ENCODE results near the gene SHISAL2A.
A peak's percentile ranks its signal among the peaks of the same experiment; 100 is the strongest.
"Not testable (repeated sequence)": the region's sequence is repeated elsewhere in the genome, so short reads cannot be mapped to it uniquely, and the experiment has no call there.

Gene SHISAL2A

DNA sequence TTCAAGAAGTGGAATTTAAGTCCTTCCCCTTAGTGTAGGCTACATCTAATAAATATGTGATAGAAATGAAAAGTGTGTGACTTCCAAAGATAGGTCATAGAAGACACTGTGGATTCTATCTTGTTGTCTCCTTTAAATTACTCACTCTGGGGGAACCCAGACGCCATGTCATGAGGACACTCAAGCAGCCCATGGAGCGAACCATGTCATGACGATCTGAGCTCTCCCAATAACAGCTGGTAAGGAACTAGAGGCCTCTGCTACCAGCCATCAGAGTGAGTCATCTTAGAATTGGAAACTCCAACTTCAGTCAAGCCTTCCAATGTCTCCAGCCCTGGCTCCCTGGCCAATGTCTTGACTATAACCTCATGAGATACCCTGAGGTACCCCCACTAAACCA is 58.9 kb downstream of the SHISAL2A start:
- no peak for DNase-seq

DNA sequence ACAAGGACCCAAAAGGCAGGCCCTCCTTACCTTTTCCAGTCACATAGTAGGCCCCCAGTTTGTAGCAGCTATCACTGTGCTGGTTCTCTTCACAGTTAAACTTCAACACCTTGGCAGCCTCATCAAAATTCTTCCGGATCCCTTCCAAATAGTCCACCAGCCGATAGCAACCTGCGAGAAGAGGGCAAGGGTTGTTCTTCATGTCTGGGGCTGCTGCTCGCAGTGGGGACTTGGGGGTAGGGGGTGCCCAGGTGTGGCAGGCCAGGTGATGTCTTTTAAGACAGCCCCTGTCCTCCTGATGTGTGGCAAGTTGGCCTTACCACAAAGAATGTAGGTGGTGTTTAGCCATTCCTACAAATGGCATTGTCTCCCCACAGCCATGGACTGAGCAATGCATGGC is 59.7 kb downstream of the SHISAL2A start:
- no peak for DNase-seq

DNA sequence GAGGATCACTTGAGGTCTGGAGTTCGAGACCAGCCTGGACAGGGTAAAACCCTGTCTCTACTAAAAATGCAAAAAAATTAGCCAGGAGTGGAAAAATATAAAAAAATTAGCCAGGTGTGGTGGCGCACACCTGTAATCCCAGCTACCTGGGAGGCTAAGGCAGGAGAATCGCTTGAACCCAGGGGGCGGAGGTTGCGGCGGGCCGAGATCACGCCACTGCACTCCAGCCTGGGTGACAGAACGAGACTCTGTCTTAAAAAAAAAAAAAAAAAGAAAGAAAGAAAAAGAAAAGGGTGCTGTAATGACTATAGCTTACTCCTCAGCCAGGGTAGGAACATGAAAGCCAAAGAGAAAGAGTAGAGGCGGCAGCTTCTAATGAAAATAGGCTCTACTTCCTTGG is 60.4 kb downstream of the SHISAL2A start:
- DNase-seq = not testable (repeated sequence)

GRCh38 chr1:52693843-52694242 is 60.9 kb downstream of the SHISAL2A start:
- no peak for DNase-seq

DNA sequence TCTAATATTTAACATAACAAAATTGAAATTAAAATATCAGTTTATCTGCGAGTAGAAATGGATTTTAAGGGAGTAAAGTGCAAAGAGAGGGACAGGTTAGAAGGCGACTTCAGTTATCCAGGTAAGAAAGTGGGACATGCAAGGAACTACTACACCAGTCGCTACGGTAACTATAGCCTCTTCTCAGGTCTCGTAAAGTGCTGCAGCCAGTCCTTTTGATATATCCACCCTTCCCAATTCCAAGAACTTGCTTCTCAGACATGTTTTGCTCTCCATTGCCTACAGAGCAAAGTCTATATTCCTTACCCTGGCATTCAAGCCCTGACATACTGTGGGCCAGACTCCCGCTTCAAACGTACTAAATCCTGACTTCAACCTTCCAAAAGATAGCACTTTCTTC is 62.7 kb downstream of the SHISAL2A start:
- DNase-seq = no peak

DNA sequence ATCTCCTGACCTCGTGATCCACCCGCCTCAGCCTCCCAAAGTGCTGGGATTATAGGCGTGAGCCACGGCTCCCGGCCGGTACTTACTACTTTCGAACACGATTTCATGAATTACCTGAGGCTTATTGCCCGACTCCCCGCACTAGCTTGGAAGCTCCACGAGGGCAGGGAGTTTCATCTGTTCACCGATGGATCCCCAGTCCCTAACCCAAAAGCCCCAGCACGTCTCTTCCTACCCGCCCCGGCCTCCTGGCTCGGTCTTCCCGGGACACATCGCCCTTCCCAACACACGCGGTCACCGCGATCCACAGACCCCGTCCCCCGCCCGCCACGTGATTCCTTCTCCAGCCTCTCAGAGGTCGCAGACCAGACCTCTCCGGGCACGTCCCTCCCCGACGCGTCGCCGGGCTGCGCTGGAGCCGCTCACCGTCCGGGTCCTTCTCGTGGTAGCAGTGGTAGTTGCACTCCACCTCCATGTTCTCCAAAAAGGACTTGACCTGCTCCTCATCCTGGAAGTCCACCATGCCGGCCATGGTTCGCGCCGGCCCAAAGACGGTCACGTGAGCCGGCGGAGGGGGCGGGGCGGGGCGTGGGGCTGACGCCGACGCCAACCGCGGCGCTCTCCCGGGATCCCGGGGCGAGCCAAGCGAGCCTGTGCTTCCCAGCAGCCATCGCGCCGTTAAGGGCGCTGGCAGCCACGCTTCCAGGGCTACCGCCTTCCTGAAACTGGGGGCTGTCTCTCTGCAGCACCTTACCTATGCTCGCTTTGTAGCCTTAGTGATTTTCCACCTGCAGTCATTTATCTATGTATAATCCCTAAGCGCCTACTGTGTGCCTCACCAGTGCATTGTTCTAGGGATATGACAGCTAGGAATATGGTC is 65.1 kb downstream of the SHISAL2A start, which contains the start of gene COA7:
COA7 (minus strand) TSS at position 553 of the 880 bp plus-strand sequence; CDS start at position 532, 21 bp downstream.
- DNase-seq = peak; percentile 61

DNA sequence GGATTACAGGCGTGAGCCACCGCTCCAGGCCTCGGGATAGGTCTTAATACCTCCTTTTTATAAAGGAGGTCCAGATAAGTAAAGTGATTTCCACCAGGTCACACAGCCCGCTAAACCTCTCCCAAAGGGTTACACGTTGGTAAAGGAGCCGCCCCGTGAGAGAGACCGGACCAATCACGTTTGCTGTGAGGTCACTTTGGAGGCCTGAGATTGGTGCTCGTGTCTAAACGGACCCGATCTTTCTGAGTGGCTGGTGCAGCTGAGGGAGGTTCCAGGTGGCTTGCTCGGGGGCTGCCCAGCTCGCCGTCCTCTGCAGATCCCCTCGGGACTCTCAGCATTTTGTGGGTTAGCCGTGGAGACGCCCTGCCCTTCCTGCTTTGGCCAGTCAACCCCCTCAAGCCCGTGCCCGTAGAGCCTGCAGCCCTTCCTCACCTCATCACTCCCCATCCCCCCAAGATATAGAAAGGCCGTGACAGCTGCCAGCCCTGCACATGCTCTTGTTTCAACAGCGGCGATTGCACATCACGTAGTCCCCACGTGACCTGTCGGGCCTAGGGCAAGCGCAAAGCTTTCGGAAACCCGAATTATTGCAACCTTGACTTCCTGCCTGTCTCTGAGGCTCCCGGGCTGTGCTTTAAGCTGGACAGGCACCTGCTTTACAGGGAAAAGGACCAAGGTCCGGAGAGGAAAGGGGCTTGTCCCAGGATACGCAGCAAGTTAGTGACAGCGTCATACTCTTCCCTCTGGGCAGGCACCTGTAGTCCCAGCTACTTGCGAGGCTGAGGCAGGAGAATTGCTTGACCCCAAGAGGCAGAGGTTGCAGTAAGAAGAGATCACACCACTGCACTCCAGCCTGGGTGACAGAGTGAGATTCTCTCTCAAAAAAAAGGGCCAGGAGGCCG is 70.2 kb downstream of the SHISAL2A start:
- peak; percentile 68 for DNase-seq

DNA sequence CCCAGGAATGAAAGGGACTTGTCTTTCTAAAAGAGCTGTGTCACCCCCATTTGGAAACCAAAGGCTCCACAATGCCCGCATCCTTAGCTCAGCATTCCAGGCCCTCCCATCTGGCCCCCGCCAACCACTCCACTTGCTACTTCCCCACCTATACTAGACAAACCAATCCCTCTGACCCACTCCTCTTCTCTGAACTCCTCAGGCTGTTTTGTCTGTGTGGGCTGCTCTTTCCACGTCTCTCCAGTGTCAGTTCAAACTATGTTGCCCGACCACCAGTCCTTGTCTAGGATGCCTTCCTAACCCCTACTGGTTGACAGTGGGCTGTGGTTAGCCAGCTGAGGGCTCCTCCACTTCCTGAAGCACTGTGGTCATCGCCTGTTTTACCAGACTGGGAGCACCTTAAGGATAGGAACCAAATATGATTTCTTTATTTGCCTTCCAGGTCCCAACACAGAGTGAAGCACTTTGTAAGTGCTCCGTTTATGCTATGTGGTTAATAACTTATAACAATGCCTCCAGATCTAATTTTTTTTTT is 73.2 kb downstream of the SHISAL2A start:
- no peak for DNase-seq
